ENCODE measurements around the gene NR2F1-AS1. TPM values are rescaled to one million over a fixed set of nuclear protein-coding genes. Genes with fewer than 3 reads are reported as not detected.

The NR2F1-AS1 gene
- total RNA-seq, 1 experiment from 2014 or later: 1.5 TPM

GRCh38 chr5:93610581-93611272, 29.7 kb upstream of the NR2F1-AS1 start (continued):
- TF ChIP-seq PRDM15 (CRISPR knock-in tag; IDR thresholded peaks at IDR 0.05): no peak
- TF ChIP-seq E2F1 (CRISPR knock-in tag; IDR thresholded peaks at IDR 0.05): no peak
- TF ChIP-seq IRF1 (CRISPR knock-in tag; IDR thresholded peaks at IDR 0.05): no peak

GRCh38 chr5:93609762-93610161, 28.7 kb upstream of the NR2F1-AS1 start:
- ChIA-PET POLR2A (no interaction called here), CTCF (no interaction called here)
- H3K4me3 Mint-ChIP-seq: no peak overlapping the region
- H3K9me3 Mint-ChIP-seq: no peaks in the 10 kb centered on the region
- H3K36me3 Mint-ChIP-seq: peaks cover under 1% of the 10 kb centered on the region; the same call in 1 of the 2 replicates
- no peak for ATAC-seq
- H3K27me3 Mint-ChIP-seq (ENCODE audit: low read depth): no peaks in the 10 kb centered on the region; the same call in 1 of the 2 replicates
- no peak for TF ChIP-seq CBFB (CRISPR knock-in tag; IDR thresholded peaks at IDR 0.05; ENCODE audit: low read depth)
- TF ChIP-seq ZNF232 (CRISPR knock-in tag; IDR thresholded peaks at IDR 0.05): no peak
- TF ChIP-seq MLX (CRISPR knock-in tag; IDR thresholded peaks at IDR 0.05): no peak
- TF ChIP-seq FOXP1 (CRISPR knock-in tag; IDR thresholded peaks at IDR 0.05; ENCODE audit: borderline replicate concordance): no peak
- TF ChIP-seq FOXJ3 (CRISPR knock-in tag; IDR thresholded peaks at IDR 0.05; ENCODE audit: borderline replicate concordance): no peak
- no peak for TF ChIP-seq GTF2I (CRISPR knock-in tag; conservative IDR thresholded peaks at IDR 0.05)
- no peak for TF ChIP-seq NR3C1 (CRISPR knock-in tag; conservative IDR thresholded peaks at IDR 0.05; ENCODE audit: low read depth)
- no peak for TF ChIP-seq ELF4 (CRISPR knock-in tag; IDR thresholded peaks at IDR 0.05; ENCODE audit: low read depth)
- no peak for TF ChIP-seq MXD4 (CRISPR knock-in tag; IDR thresholded peaks at IDR 0.05; ENCODE audit: borderline replicate concordance)
- TF ChIP-seq ZNF138 (CRISPR knock-in tag; conservative IDR thresholded peaks at IDR 0.05): no peak
- TF ChIP-seq NR2C2 (CRISPR knock-in tag; IDR thresholded peaks at IDR 0.05): no peak
- TF ChIP-seq KAT7 (CRISPR knock-in tag; IDR thresholded peaks at IDR 0.05; ENCODE audit: borderline replicate concordance): no peak
- TF ChIP-seq E2F1 (CRISPR knock-in tag; IDR thresholded peaks at IDR 0.05): no peak
- TF ChIP-seq SP1 (CRISPR knock-in tag; conservative IDR thresholded peaks at IDR 0.05): no peak
- TF ChIP-seq E2F4 (CRISPR knock-in tag; IDR thresholded peaks at IDR 0.05; ENCODE audit: borderline replicate concordance, low read depth): no peak
- no peak for TF ChIP-seq JUN (CRISPR knock-in tag; IDR thresholded peaks at IDR 0.05)
- no peak for TF ChIP-seq ZSCAN18 (CRISPR knock-in tag; IDR thresholded peaks at IDR 0.05)
- H3K27ac Mint-ChIP-seq: no peak overlapping the region
- no peak for DNase-seq (ENCODE audit: low spot score)
- H3K4me1 Mint-ChIP-seq: peaks cover 54% of the 10 kb centered on the region
